Stimulated activated CD8-positive, alpha-beta memory T cell treated with anti-CD3 and anti-CD28 coated beads, Interleukin-12 subunit alpha, Interleukin-12 subunit beta, amount 100 ng/mL, for 24 hours (primary cell): ENCODE results near the gene DOK7.
"Not testable (repeated sequence)": the region's sequence is repeated elsewhere in the genome, so short reads cannot be mapped to it uniquely, and the experiment has no call there.

Experiments
- DNase-seq: peaks from one replicate; pipeline ENCODE4 v3.0.0-alpha.2; 2020; ENCODE audit errors: extremely low read depth

Gene DOK7

DNA sequence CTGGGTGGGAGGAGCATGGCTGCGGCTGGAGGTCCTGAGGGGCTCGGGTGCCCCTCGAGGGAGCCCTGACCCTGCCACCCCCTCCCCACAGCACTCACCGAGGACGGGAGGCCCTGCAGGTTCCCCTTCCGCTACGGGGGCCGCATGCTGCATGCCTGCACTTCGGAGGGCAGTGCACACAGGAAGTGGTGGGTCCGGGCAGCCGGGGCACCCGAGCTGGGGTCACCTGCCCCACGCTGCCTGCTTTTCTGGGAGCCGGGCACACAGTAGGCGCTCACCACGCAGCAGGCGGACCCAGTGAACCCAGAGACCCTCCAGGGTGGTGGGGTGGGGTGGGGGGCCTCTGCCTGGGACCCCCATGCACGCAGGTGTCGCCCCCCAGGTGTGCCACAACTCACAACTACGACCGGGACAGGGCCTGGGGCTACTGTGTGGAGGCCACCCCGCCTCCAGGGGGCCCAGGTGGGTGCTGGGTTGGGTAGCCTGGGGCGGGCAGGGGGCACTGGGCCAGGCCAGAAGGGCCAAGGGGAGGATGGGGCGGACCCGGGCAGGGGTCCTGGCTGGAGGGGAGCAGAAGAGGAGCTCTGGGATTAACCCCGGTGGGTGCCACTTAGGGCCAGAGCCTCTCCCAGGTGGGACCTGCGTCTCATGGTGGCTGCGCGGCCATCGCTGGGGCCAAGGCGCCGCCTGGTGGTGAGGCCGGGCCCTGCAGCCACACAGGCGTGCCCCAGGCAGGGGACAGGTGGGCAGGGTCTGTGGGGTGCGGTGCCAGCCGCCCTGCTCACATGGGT lies 20.0 kb upstream of the DOK7 start:
- DNase-seq: peak; percentile 15

DNA sequence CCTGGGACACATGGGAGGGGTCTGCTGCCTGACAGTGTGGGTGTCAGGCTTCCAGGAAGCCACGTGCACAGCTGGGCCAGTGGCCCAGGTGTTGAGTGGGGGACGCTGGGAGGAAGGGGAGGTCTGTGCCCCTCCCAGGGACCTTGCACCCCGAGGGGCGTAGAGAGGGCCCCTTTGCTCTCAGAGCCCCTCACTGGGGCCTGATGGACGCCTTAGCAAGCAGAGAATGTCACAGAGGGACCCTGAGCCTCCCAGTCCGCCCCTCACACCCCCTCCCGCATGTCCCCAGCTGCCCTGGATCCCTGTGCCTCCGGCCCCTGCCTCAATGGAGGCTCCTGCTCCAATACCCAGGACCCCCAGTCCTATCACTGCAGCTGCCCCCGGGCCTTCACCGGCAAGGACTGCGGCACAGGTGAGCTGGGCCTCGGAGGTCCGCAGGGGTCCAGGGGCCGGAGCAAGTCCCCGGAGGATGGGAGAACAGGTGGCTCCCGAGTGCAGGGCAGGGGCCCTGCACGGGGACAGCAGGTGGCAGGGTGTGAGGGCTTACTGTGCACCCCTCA lies 19.3 kb upstream of the DOK7 start:
- DNase-seq: no peak

DNA sequence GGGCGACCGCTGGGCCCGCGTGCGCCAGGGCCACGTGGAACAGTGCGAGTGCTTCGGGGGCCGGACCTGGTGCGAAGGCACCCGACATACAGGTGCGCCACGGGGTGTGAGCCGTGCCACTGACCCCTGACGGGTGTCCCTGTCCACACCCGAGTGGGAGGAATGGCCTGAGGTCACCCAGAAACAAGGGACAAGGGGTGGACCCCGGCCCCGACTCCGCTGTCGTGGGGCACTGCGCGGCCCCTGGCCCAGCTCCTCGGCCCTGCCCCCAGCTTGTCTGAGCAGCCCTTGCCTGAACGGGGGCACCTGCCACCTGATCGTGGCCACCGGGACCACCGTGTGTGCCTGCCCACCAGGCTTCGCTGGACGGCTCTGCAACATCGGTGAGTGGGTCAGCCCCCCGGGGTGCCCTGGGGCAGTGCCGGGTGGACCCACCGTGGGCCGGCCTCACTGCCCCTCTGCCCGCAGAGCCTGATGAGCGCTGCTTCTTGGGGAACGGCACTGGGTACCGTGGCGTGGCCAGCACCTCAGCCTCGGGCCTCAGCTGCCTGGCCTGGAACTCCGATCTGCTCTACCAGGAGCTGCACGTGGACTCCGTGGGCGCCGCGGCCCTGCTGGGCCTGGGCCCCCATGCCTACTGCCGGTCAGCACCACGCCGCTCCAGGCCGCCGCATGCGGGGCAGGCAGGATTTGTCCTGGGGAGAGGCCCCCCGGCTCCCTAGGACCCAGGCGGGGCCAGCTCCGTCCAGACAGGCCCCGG lies 18.6 kb upstream of the DOK7 start:
- no peak for DNase-seq

DNA sequence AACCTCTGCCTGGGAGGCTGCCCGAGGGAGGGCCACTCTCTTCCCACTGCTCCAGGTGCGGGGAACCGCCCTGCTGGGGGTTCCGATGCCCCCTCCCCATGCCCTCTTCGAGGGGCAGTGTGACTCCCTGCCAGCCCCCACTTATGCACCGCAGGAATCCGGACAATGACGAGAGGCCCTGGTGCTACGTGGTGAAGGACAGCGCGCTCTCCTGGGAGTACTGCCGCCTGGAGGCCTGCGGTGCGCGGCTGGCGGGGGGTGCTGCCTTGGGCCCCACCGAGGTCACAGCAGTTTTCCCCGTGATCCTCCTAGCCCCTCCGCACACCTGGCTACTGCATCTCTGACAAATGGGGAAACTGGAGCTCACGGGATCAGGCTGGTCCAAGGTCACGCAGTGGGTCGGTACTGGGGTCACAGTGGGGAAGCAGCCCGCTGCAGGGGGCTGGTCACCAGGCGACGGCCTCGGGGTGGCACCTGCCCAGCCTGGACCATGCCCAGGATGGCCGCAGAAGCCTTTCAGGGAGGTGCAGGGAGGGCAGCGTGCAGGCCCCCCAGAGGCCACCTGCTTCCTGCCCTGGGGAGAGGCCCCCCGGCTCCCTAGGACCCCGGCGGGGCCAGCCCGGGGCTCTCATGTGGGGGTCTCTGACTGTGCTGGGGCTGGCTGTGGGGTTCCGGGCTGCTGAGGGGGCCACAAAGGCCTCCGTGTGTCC lies 17.8 kb upstream of the DOK7 start:
- no peak for DNase-seq

DNA sequence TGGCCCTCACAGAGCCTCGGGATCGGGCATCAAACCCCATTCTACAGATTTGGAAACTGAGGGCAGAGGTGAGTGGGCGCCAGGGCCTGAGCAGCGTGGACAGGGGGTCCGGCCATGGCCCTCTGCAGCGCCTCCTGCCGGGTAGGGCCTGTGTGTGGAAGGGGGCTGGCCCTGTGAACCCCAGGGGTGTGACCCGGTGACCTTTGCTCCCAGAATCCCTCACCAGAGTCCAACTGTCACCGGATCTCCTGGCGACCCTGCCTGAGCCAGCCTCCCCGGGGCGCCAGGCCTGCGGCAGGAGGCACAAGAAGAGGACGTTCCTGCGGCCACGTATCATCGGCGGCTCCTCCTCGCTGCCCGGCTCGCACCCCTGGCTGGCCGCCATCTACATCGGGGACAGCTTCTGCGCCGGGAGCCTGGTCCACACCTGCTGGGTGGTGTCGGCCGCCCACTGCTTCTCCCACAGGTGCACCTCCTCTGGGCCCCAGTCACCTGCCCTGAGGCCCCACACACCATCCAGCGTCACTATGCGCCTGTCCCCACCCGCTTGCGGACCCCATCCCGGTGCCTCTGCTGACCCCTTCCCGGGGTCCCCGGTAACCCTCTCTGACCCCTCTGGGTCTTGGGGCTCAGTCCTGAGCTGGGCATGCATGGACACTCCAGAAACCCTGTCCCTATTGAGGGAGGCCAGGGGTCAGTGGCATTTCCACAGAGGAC lies 17.1 kb upstream of the DOK7 start:
- no peak for DNase-seq

DNA sequence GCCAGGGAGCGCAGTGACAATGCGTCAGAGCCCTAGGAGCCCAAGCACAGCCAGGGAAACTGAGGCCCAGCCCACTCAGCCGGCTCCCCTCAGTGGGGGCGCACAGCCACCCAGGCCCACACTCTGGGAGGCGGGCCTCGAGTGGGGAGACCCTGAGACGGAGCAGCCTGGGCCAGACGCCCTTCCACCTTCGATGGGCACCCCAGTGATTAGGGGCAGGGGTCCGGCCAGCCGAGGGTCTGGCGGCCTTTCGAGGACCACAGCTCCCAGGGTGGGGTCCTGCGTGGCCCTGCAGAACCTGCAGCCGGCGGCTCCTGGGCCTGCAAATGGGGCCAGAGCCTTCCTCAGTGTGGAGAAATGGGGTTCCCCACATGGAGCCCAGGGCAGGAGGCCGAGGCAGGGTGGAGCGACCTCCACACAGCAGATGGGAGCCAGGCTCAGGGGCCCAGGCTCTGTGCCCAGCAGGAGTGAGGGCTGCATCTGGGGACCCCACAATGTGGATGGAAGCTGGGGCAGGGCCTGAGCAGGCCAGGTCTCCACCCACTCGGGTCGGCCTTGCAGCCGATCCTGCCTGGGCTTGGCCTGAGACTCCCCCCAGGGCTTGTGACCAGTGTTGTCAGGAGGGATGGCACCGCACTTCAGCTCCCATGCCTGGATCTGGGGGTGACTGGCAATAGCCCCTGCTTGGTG lies 16.3 kb upstream of the DOK7 start:
- no peak for DNase-seq

DNA sequence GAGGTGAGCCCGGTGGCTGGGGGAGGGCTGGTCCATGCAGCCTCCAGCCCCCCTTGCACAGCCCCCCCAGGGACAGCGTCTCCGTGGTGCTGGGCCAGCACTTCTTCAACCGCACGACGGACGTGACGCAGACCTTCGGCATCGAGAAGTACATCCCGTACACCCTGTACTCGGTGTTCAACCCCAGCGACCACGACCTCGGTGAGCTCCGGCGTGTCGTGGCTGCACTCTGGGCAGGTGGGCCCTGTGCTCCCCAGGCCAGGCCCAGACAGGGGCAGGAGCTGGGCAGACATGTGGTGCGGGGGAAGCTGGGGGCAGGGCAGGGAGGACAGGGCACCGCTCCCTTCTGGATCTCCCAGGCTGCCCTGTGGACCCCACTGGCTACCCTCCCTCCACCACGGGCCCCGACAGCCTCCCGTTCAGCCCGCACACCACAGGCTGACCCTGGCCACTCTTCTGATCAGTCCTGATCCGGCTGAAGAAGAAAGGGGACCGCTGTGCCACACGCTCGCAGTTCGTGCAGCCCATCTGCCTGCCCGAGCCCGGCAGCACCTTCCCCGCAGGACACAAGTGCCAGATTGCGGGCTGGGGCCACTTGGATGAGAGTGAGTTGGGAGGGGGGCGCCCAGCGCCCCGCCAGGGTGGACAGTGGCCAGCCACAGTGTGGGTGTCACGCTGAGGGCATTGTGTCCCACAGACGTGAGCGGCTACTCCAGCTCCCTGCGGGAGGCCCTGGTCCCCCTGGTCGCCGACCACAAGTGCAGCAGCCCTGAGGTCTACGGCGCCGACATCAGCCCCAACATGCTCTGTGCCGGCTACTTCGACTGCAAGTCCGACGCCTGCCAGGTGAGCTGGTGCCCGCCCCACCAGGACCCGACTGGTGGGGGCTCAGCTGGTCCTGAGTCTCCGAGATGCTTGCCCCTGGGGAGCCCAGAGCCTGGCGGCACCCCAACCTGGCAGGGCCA lies 15.4 kb upstream of the DOK7 start:
- DNase-seq: no peak

DNA sequence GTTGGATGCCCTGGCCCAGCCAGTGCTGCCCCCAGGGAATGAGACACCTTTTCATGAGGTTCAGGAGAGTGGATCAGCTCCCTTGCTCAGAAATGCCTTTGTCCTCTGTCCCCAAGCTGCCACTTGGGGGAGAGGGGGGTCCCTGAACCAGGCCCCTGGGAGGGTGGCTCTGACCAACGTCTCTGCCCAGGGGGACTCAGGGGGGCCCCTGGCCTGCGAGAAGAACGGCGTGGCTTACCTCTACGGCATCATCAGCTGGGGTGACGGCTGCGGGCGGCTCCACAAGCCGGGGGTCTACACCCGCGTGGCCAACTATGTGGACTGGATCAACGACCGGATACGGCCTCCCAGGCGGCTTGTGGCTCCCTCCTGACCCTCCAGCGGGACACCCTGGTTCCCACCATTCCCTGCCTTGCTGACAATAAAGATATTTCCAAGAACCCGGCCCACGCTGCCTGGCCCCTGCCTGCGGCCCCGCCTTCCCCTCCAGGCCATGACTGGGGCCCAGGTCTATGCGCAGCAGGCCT lies 14.0 kb upstream of the DOK7 start:
- DNase-seq: no peak

DNA sequence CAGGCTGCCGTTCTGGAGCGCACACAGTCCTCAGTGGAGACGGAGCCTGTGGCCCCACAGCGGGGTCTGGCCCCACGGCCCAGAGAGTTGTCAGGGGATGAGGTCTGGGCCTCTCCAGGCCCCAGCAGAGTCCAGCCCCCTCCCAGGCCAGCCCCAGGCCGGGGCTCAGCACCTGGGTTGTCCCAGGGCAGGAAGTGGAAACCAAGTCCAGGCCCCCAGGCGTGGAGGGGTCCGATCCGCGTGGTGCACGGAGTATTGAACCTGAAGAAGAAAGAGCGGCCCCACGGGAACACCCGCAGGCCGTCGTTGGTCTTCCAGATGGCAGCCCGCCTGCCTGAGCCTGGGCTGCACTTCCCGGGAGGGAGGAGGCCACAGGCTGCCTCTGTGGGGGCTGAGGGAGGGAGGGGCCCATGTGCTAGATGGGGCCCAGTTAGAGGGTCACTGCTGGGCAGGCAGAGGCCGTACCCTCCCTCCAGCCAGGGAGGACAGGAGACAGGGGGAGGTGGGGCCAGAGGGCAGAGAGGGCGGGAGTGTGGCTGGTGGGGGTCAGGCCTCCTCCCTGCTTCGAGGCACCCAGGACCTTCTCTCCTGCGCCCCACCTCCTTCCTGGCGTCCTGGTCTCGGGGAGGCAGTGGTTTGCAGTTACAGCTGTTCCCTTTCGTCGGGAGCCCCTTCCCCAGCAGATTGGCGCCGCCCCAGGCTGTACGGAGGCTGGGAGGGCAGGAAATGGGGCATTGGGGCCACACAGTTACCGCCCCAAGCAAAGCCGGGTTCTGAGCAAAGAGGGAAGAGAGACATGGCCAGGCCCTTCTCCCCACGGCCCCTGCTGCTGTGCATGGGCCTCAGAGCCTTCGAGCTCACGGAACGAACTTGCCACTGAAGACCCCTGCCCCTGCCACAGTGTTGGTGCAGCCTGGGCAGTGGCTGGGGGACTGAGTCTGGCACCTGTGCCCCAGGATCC lies 13.3 kb upstream of the DOK7 start:
- no peak for DNase-seq

DNA sequence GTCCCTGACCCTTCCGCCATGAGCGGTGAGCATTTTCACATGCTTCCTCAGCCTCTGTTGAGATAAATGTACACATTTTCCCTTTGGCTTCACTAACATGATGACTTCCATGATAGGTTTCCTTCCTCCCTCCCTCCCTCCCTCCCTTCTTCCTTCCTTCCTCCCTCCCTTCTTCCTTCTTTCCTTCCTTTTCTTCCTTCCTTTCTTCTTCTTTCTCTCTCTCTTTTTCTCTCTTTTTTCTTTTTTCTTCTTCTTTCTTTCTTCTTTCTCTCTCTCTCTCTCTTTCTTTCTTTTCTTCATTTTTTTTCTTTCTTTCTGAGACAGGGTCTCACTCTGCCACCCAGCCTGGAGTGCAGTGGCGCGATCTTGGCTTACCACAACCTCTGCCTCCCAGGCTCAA lies 12.5 kb upstream of the DOK7 start:
- DNase-seq: no peak

DNA sequence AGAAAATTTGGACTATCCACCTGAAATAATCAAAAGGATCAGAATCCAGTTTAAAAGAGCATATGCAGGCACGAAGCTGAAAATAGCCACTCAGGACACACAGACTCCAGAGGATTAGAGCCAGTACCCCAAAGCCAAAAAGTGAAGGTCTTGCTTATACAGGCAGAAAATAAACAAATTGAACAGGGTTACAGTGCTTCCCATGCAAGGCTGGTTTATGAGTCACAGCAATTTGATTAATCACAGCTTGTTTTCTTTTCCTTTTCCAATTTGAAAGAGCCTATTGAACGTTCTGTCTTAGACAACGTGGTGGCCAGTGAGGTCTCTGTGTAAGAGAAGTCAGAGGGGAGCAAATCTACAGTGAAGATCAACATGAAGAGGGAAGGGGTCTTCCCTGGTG lies 11.2 kb upstream of the DOK7 start:
- no peak for DNase-seq

DNA sequence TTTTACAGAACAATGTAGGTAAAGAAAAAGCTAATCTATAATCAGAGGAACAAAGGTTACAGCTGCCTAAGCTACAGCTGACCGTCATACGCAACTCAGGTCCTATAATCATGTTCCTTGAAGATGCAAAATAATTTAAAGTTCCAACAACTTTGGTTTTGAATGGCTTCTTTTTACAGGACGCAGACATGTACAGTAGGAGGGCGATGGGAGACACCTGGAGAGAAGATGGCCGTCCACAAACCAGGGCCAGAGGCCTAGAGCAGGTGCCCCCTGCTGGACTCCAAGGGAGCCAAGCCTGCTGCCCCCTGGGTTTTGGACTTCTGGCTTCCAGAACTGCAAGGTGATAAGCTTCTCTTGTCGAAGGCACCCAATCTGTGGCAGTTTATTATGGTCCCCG lies 10.7 kb upstream of the DOK7 start:
- no peak for DNase-seq

DNA sequence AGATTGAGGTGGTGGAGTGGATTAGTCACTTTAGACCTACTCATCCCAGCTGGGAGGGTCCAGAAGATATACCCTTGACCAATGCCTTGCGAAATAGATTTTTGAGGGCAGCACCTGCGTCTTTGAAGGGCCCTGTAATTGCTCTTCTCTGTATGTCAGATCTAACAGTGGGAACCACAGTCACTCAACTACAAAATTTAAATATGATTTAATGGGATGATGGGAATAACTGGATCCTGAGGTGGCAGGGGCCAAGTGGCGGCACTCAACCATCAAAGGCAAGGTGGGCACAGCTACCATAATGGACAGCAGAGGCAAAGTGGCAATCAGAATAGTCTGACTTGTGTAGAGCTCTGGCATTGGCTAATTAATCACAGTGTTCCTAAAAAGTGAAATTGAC lies 7.5 kb upstream of the DOK7 start:
- not testable (repeated sequence) for DNase-seq

DNA sequence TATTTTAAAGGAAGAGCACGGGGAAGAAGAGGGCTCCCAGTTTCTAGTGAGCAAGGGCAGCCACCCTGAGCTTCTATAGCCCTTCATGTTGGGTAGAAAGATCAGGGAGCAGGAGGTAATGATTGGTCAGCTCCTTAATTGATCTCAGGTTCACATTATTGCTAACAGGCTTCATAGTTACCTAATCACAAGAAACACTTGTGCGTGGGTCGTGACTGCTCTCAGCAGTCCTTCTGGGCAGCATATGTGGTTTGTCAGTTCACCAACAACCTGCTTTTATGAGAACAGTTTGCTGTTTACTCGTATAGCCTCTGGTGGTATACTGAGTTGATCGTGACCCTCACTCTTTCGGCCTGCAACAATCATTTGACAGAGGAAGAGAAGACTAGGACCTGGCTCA lies 4.7 kb upstream of the DOK7 start:
- DNase-seq: no peak

DNA sequence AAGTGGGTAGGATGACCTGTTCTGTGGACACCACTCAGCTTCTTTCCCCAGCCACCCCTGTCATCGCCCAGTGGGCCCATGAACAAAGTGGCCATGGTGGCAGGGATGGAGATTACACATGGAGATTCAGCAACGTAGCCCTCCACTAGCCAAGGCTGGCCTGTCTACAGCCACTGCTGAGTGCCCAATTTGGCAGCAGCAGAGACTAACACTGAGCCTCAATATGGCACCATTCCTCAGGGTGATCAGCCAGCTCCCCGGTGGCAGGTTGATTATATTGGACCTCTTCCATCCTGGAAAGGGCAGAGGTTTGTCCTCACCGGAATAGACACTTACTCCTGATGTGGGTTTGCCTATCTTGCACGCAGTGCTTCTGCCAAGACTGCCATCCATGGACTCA lies 4.0 kb upstream of the DOK7 start:
- not testable (repeated sequence) for DNase-seq

DNA sequence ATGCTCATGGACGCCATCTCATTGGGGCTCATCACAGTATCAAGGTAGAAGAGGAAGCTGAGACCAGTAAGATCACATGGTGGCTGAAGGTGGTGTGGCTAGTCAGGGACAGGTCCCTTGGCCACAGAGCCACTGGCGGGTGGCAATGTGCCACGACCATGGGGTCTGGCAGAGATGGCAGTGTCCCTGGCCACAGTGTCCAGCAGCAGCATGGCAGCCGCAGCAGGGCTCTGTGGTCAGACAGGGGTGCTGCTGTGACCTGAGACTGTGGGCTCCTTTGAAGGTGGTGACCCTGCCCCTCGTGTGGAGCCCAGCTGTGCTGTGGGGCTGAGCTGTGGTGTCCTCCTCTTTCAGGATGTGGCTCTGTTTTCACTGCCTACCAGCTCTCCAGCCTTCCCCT lies 2.2 kb upstream of the DOK7 start:
- no peak for DNase-seq

DNA sequence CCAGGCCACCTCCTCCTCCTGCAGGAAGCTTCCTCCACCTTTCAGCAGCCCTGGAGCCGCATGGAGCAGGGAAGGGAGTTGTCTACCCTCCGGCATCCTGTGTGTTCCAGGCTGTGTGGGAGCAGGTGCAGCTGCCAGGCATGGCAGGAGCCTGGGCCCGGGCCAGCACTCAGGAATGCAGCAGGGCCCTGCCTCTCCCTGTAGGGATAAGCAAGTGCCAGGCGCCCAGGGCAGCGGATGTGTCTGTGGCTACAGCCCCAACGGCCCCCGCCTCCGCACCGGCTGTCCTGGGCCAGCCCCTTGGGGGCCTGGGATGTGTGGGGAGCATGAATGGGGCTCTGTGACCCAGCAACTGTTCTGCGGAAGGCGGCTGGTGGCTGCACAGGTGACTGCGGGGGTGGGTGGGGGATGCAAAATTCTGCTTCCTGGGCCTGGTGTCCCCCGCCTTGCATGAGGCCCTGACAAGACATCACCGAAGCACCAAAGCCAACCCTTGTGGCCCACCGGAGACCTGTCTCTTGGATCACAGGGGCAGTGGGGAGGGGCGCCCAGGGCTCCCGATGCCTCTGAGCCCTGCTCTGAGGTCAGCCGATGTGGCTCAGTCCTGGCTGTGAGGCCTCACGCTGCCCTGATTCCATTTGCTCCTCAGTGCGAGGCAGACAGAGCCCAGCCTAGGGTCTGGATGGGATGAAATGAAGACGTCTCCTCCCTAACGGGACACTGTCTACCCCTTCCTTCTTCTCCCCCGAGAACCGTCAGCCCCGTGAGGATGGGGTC lies 1.4 kb upstream of the DOK7 start:
- no peak for DNase-seq

DNA sequence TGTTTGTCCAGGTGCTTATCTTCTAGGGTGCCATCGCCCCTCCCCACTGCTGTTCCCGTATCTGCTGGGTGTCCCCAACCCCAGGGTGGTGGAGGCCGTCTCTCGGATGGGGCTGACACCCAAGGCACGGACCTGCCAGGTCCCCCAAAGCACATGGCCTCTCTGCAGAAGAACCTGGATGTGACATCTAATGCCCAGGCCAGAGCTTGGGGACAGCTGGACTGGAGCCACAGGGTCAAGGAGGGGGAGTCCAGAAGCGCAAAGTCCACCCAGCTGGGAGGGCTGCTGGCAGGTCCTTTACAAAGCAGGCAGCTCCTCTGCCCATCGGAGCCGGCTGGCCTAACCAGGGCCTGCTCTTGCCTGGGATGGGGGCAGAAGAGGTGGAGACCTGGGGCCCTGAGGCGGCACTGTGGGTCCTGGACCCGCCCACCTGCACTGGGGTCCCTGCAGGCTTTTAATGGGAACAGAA lies 751 bp upstream of the DOK7 start:
- DNase-seq: no peak
